Spleen (tissue), 11 donors: ENCODE data around the gene SNRNP70. TPM values are rescaled to one million over a fixed set of nuclear protein-coding genes. Genes with fewer than 3 reads are reported as not detected.
A peak's percentile ranks its signal among the peaks of the same experiment; 100 is the strongest.

ENCODE experiments used
- DNase-seq: peaks from one replicate; pipeline ENCODE4 v3.0.0-alpha.2; 2020
- H3K27ac ChIP-seq, 8 donors: fragments of 200-600 bp; sonication (generic) in 7 of 8; 1 replicate in 4 of 8; 2 replicates in 4 of 8; pipeline versions ENCODE4 v1.5.0 to v1.8.0; 2016 to 2021; ENCODE audit warnings: inconsistent platforms in 4 of 8, mild to moderate bottlenecking in 4 of 8, moderate library complexity in 1 of 8
- H3K27me3 ChIP-seq, 7 donors: fragments of 200-600 bp; sonication (generic) in 6 of 7; replicated peaks in 1 of 7; 1 replicate in 4 of 7; 2 replicates in 3 of 7; pipeline versions ENCODE4 v1.5.0 to v1.8.0; 2016 to 2021; ENCODE audit warnings: inconsistent platforms in 3 of 7, mild to moderate bottlenecking in 1 of 7
- H3K36me3 ChIP-seq, 6 donors: fragments of 200-600 bp; sonication (generic) in 5 of 6; 1 replicate in 4 of 6; 2 replicates in 2 of 6; pipeline versions ENCODE4 v1.5.0 to v1.8.0; 2016 to 2021; ENCODE audit warnings: inconsistent platforms in 2 of 6
- H3K4me1 ChIP-seq, 6 donors: fragments of 200-600 bp; sonication (generic) in 5 of 6; 1 replicate in 3 of 6; 2 replicates in 3 of 6; pipeline versions ENCODE4 v1.5.0 to v1.8.0; 2016 to 2021; ENCODE audit warnings: inconsistent platforms in 3 of 6
- H3K4me3 ChIP-seq, 8 donors: fragments of 200-600 bp; sonication (generic) in 7 of 8; 1 replicate in 4 of 8; 2 replicates in 4 of 8; pipeline versions ENCODE4 v1.5.0 to v1.8.0; 2016 to 2021; ENCODE audit warnings: inconsistent platforms in 4 of 8, mild to moderate bottlenecking in 4 of 8, moderate library complexity in 2 of 8
- H3K9me3 ChIP-seq, 8 donors: fragments of 200-600 bp; sonication (generic) in 7 of 8; 1 replicate in 4 of 8; 2 replicates in 4 of 8; pipeline versions ENCODE4 v1.5.0 to v1.8.0; 2016 to 2021; ENCODE audit warnings: inconsistent platforms in 4 of 8
- CTCF ChIP-seq, 11 experiments: fragments of 200-600 bp in 7 of 11; fragments of 450-650 bp in 4 of 11; sonication (generic) in 4 of 11; IDR thresholded peaks in 8 of 11; conservative IDR thresholded peaks in 3 of 11; 1 replicate in 7 of 11; 2 replicates in 4 of 11; pipeline versions ENCODE4 v1.4.0 to v1.8.0; 2016 to 2021; ENCODE audit warnings: antibody characterized with exemption in 11 of 11, inconsistent platforms in 4 of 11, mild to moderate bottlenecking in 1 of 11
- POLR2A ChIP-seq, 3 donors: fragments of 450-650 bp; IDR thresholded peaks; one replicate each; pipeline ENCODE4 v1.5.1; 2017; ENCODE audit warnings: antibody characterized with exemption in 3 of 3, mild to moderate bottlenecking in 1 of 3
- POLR2AphosphoS5 ChIP-seq, 3 donors: sonication (generic); formaldehyde crosslinking; IDR thresholded peaks; one replicate each; pipeline ENCODE4 v1.5.1; 2017; ENCODE audit warnings: antibody characterized with exemption in 3 of 3
- WGBS, 5 donors: extraction: QIAGEN DNeasy Blood & Tissue Kit in 3 of 5; methylation state at CpG; one replicate each; pipeline versions ENCODE4 v1.1.5 to v1.1.7; 2013 to 2018; 5-methylcytosine and 5-hydroxymethylcytosine counted together
- intact Hi-C: fragments of 100-400 bp; cut with DNase I; formaldehyde crosslinking; loops from one replicate; pipeline ENCODE4 v1.15.0; 2023; ENCODE audit warnings: low total_unique reads
- polyA plus RNA-seq, 3 donors: library from polyadenylated mRNA; stranded (reverse); fragments of 200-250 nt; gene quantifications; one replicate each; pipeline ENCODE4 v1.2.1, GENCODE V29; 2013
- total RNA-seq, 7 donors: library from RNA; depleted of rRNA in 3 of 7; stranded (reverse); fragments of >200 nt in 3 of 7; fragmentation: NEBNext Ultra II Directional in 4 of 7; extraction: Animal tissue kit (Norgen Biotek cat#: 25700) in 4 of 7; gene quantifications; one replicate each; pipeline versions ENCODE4 v1.1.0 to v1.2.1, GENCODE V29; 2016 to 2021
- donor health status: healthy with polysubstance abuse.
- donor health status: DM: no; HTN: no; CAD: no; lungs with moderate emphysema.
- donor health status: DM: no; HTN: no; CAD: no.
- donor health status: Bipolar disorder and iron deficiency.
- donor health status: healthy.
- donor health status: DM: no; HTN: no; CAD: no.
- donor health status: DM: yes; HTN: yes; CAD: no.

Gene SNRNP70
- total and polyA plus RNA-seq, 10 donors: 198 to 559 (median 272) TPM

DNA sequence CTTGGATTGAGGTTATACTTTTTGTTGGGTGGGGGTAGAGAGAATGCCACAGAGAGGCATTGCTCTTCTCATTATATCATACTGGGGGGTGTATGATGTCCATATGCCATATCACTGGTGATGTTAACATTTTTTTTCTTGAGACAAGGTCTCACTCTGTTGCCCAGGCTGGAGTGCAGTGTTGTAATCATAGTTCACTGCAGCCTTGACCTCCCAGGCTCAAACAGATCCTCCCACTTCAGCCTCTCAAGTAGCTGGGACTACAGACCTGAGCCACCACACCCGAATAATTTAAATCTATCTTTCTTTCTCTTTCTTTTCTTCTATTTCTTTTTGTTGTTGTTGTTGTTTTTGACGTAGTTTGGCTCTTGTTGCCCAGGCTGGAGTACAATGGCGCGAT, 4.9 kb upstream of the SNRNP70 start:
- intact Hi-C loops: no loop called here
- no peaks in the 10 kb centered on the region for H3K9me3 ChIP-seq
- H3K27me3 ChIP-seq: peaks cover 0 to 15% (median 0%) of the 10 kb centered on the region in 7 donors
- no peaks in the 10 kb centered on the region for H3K36me3 ChIP-seq
- no peak for DNase-seq
- no peak for TF ChIP-seq CTCF (IDR thresholded peaks at IDR 0.05 in 8 of 11, conservative IDR thresholded peaks at IDR 0.05 in 3 of 11)
- no peak for TF ChIP-seq POLR2AphosphoS5 (IDR thresholded peaks at IDR 0.05)
- TF ChIP-seq POLR2A (IDR thresholded peaks at IDR 0.05): no peak
- no peak overlapping the region for H3K4me3 ChIP-seq
- no peak overlapping the region for H3K27ac ChIP-seq
- WGBS, 5 donors: 70 to 91% (median 89%) methylated on average over 4 of the region's 4 CpGs
- peaks cover 3 to 10% (median 7%) of the 10 kb centered on the region in 6 donors for H3K4me1 ChIP-seq

DNA sequence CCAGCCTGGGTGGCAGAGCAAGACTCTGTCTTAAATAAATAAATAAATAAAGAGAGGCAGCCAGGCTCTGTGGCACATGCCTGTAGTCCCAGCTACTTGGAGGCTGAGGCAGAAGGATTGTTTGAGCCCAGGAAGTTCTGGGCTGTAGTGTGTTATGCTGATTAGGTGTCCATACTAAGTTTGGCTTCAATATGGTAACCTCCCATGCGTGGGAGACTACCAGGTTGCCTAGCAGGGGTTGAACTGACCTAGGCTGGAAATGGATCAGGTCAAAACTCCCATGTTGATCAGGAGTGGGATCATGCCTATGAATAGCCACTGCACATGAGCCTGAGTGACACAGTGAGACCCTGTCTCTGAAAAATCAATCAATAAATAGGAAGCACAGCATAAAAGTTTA, 4.0 kb upstream of the SNRNP70 start:
- Histone ChIP-seq H3K27ac (no peak overlapping the region), H3K36me3 (peaks cover 0 to under 1% (median 0%) of the 10 kb centered on the region in 6 donors), H3K9me3 (no peaks in the 10 kb centered on the region), H3K4me1 (peaks cover 5 to 17% (median 13%) of the 10 kb centered on the region in 6 donors), H3K4me3 (no peak overlapping the region), H3K27me3 (peaks cover 0 to 7% (median 0%) of the 10 kb centered on the region in 7 donors)
- intact Hi-C loops: no loop called here
- 50 to 86% (median 83%) methylated on average over 1 of the region's 1 CpG for WGBS, 5 donors
- TF ChIP-seq POLR2AphosphoS5 (IDR thresholded peaks at IDR 0.05) (no peak), POLR2A (IDR thresholded peaks at IDR 0.05) (no peak), CTCF (IDR thresholded peaks at IDR 0.05 in 8 of 11, conservative IDR thresholded peaks at IDR 0.05 in 3 of 11) (no peak)
- DNase-seq: no peak

GRCh38 chr19:49084206-49085019, 838 bp upstream of the SNRNP70 start:
- TF ChIP-seq POLR2AphosphoS5 (IDR thresholded peaks at IDR 0.05) (no peak), POLR2A (IDR thresholded peaks at IDR 0.05) (no peak), CTCF (IDR thresholded peaks at IDR 0.05 in 8 of 11, conservative IDR thresholded peaks at IDR 0.05 in 3 of 11) (no peak)
- 72 to 78% (median 73%) methylated on average over 26 of the region's 26 CpGs for WGBS, 5 donors
- Histone ChIP-seq H3K36me3 (peaks cover 0 to 32% (median 20%) of the 10 kb centered on the region in 6 donors), H3K4me3 (peak overlapping the region; percentile 75 to 99 (median 95)), H3K27me3 (no peaks in the 10 kb centered on the region), H3K27ac (peak overlapping the region; percentile 86 to 96 (median 92)), H3K4me1 (peaks cover 21 to 48% (median 41%) of the 10 kb centered on the region in 6 donors), H3K9me3 (no peaks in the 10 kb centered on the region)
- DNase-seq: peak; percentile 78
- intact Hi-C loops: no loop called here

- intact Hi-C loops: no loop called here
- H3K4me3 ChIP-seq: peak overlapping the region; percentile 75 to 99 (median 95)
- WGBS, 5 donors: 1 to 2% (median 1%) methylated on average over 14 of the region's 14 CpGs
Measured at GRCh38 chr19:49085868-49086232, 599 bp downstream of the SNRNP70 start.

More at GRCh38 chr19:49085868-49086232, 599 bp downstream of the SNRNP70 start:
- no peaks in the 10 kb centered on the region for H3K27me3 ChIP-seq
- no peaks in the 10 kb centered on the region for H3K9me3 ChIP-seq
- DNase-seq: no peak
- peak overlapping the region; percentile 86 to 96 (median 92) for H3K27ac ChIP-seq
- TF ChIP-seq CTCF (IDR thresholded peaks at IDR 0.05 in 8 of 11, conservative IDR thresholded peaks at IDR 0.05 in 3 of 11): no peak
- no peak for TF ChIP-seq POLR2A (IDR thresholded peaks at IDR 0.05)
- TF ChIP-seq POLR2AphosphoS5 (IDR thresholded peaks at IDR 0.05): no peak
- H3K36me3 ChIP-seq: peaks cover 2 to 46% (median 31%) of the 10 kb centered on the region in 6 donors
- peaks cover 21 to 58% (median 41%) of the 10 kb centered on the region in 6 donors for H3K4me1 ChIP-seq
